Ascending aorta (tissue), 2 donors: ENCODE data around the gene NPR2. TPM values are rescaled to one million over a fixed set of nuclear protein-coding genes. Genes with fewer than 3 reads are reported as not detected.

Experiments used
- DNase-seq, 2 donors: peaks; one replicate each; pipeline ENCODE4 v3.0.0-alpha.2; 2019; ENCODE audit warnings: low spot score in 2 of 2
- H3K27ac ChIP-seq, 2 donors: fragments of 200-600 bp; sonication (generic); one replicate each; pipeline ENCODE4 v1.5.1; 2016 to 2017; ENCODE audit warnings: mild to moderate bottlenecking in 1 of 2
- H3K27me3 ChIP-seq: fragments of 200-600 bp; sonication (generic); one replicate; pipeline ENCODE4 v1.5.1; 2017
- H3K36me3 ChIP-seq, 2 donors: fragments of 200-600 bp; sonication (generic); one replicate each; pipeline ENCODE4 v1.5.1; 2016
- H3K4me1 ChIP-seq, 2 donors: fragments of 200-600 bp; sonication (generic); one replicate each; pipeline ENCODE4 v1.5.1; 2016 to 2017; ENCODE audit warnings: mild to moderate bottlenecking in 1 of 2
- H3K4me3 ChIP-seq, 2 donors: fragments of 200-600 bp; sonication (generic); one replicate each; pipeline ENCODE4 v1.5.1; 2016 to 2017; ENCODE audit warnings: mild to moderate bottlenecking in 1 of 2
- H3K9me3 ChIP-seq, 2 donors: fragments of 200-600 bp; sonication (generic); one replicate each; pipeline ENCODE4 v1.5.1; 2016
- CTCF ChIP-seq, 3 experiments: fragments of 200-600 bp in 2 of 3; fragments of 450-650 bp in 1 of 3; sonication (generic) in 2 of 3; IDR thresholded peaks; one replicate each; pipeline ENCODE4 v1.5.1; 2016 to 2019; ENCODE audit warnings: antibody characterized with exemption in 3 of 3, mild to moderate bottlenecking in 1 of 3, moderate library complexity in 1 of 3
- intact Hi-C: fragments of 100-400 bp; cut with DNase I; formaldehyde crosslinking; loops from one replicate; pipeline ENCODE4 v1.15.1; 2023
- total RNA-seq: library from RNA; depleted of rRNA; stranded (reverse); fragments of >200 nt; gene quantifications from one replicate; pipeline ENCODE4 v1.1.0, GENCODE V29; 2016

NPR2 gene
- total RNA-seq, 1 donor from 2014 or later = 7.3 TPM

DNA sequence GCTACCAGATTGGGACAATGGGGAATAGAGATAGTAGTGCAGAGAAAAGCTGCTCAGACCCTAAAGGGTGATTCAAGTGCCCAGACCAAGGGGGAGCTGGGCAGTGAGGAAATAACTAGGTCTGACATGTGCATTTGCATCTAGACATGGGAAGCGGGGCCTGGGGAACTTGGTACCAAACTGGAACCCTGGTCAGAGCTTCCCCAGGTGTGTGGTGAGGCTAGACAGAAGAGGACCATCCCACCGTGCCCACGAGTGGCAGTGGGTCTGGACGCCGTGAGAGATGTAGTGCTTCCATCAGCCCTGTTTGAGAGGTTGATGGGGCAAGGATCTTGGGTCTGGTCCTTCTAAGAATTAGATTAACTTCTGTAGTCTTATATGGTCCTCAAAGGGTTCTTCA is 45.2 kb downstream of the NPR2 start:
- no peak overlapping the region for H3K4me3 ChIP-seq
- peaks cover 0 to 10% of the 10 kb centered on the region in 2 donors for H3K4me1 ChIP-seq
- no peak for TF ChIP-seq CTCF (IDR thresholded peaks at IDR 0.05)
- no peaks in the 10 kb centered on the region for H3K36me3 ChIP-seq
- H3K27me3 ChIP-seq = no peaks in the 10 kb centered on the region
- intact Hi-C loops = no loop called here
- no peaks in the 10 kb centered on the region for H3K9me3 ChIP-seq
- no peak overlapping the region for H3K27ac ChIP-seq
- no peak for DNase-seq

DNA sequence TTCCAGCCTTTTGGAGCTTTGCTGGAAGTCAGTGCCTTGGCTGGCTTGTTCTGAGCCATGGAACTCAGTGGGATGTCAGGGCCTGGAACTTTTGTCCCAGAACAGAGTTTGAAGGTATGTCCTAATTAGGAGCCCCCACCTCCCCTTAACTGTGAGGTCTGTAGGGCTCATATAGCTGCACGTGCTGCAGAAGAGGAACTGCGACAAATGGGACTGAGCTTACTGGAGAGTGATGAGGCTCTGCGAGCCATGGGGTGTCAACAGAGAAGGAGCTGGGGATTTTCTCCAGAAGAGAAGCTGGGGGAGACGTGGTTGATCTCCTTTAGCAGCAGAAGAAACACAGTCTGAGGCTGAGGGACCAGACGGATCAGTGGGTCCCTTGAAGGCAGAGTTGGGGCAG is 48.5 kb downstream of the NPR2 start:
- no peak for TF ChIP-seq CTCF (IDR thresholded peaks at IDR 0.05)
- no peaks in the 10 kb centered on the region for H3K9me3 ChIP-seq
- no peak overlapping the region for H3K4me3 ChIP-seq
- no peak overlapping the region for H3K27ac ChIP-seq
- H3K27me3 ChIP-seq = no peaks in the 10 kb centered on the region
- H3K4me1 ChIP-seq = peaks cover 0 to 13% of the 10 kb centered on the region in 2 donors
- H3K36me3 ChIP-seq = peaks cover 0 to 6% of the 10 kb centered on the region in 2 donors
- intact Hi-C loops = no loop called here
- DNase-seq = no peak

- peaks cover 0 to 6% of the 10 kb centered on the region in 2 donors for H3K36me3 ChIP-seq
- DNase-seq = no peak
- no peak overlapping the region for H3K27ac ChIP-seq
- no peaks in the 10 kb centered on the region for H3K27me3 ChIP-seq
- no peak for TF ChIP-seq CTCF (IDR thresholded peaks at IDR 0.05)
- intact Hi-C loops = no loop called here
- peaks cover 0 to 17% of the 10 kb centered on the region in 2 donors for H3K4me1 ChIP-seq
- H3K9me3 ChIP-seq = no peaks in the 10 kb centered on the region
- no peak overlapping the region for H3K4me3 ChIP-seq
These were observed 49.7 kb downstream of the NPR2 start for GRCh38 chr9:35840881-35841644.

GRCh38 chr9:35841645-35841900 is 50.2 kb downstream of the NPR2 start:
- Histone ChIP-seq H3K27me3 (no peaks in the 10 kb centered on the region), H3K4me1 (peaks cover 0 to 17% of the 10 kb centered on the region in 2 donors), H3K4me3 (no peak overlapping the region), H3K9me3 (no peaks in the 10 kb centered on the region), H3K27ac (no peak overlapping the region), H3K36me3 (peaks cover 4 to 9% of the 10 kb centered on the region in 2 donors)
- no peak for TF ChIP-seq CTCF (IDR thresholded peaks at IDR 0.05)
- no peak for DNase-seq
- intact Hi-C loops = no loop called here

GRCh38 chr9:35842020-35842745 is 50.8 kb downstream of the NPR2 start:
- no peak for TF ChIP-seq CTCF (IDR thresholded peaks at IDR 0.05)
- H3K36me3 ChIP-seq = peaks cover 11 to 14% of the 10 kb centered on the region in 2 donors
- no peaks in the 10 kb centered on the region for H3K9me3 ChIP-seq
- no peak for DNase-seq
- H3K27ac ChIP-seq = no peak overlapping the region
- peaks cover 0 to 17% of the 10 kb centered on the region in 2 donors for H3K4me1 ChIP-seq
- no peak overlapping the region for H3K4me3 ChIP-seq
- intact Hi-C loops = no loop called here
- H3K27me3 ChIP-seq = no peaks in the 10 kb centered on the region
